HEK293T (cell line): ENCODE results near the gene TLCD5.
A peak's percentile ranks its signal among the peaks of the same experiment; 100 is the strongest.

Experiments used
- CTCF ChIA-PET: fragments of 350-600 bp; formaldehyde crosslinking; extraction: SDS; loops from one replicate; lab custom pipeline; 2021; ENCODE audit warnings: antibody characterized with exemption, inconsistent platforms; lab: Yijun Ruan, JAX
- POLR2A ChIA-PET: fragments of 350-600 bp; formaldehyde crosslinking; extraction: SDS; loops from one replicate; lab custom pipeline; 2020; ENCODE audit warnings: antibody characterized with exemption, inconsistent platforms; lab: Yijun Ruan, JAX
- DNase-seq: peaks from one replicate; pipeline ENCODE4 v3.0.0; 2012; ENCODE audit warnings: mixed read lengths; ENCODE audit errors: extremely low spot score
- ARNT ChIP-seq: fragments of 450-650 bp; IDR thresholded peaks from 2 replicates; pipeline ENCODE4 v1.6.1; 2017; ENCODE audit warnings: mild to moderate bottlenecking
- BHLHE40 ChIP-seq: fragments of 450-650 bp; IDR thresholded peaks from 2 replicates; pipeline ENCODE4 v1.6.1; 2016; ENCODE audit warnings: mild to moderate bottlenecking, moderate library complexity, borderline replicate concordance
- CTBP1 ChIP-seq: fragments of 450-650 bp; IDR thresholded peaks from 2 replicates; pipeline ENCODE4 v1.6.1; 2016; ENCODE audit warnings: borderline replicate concordance
- ELF4 ChIP-seq: fragments of 450-650 bp; IDR thresholded peaks from 2 replicates; pipeline ENCODE4 v1.6.1; 2017; ENCODE audit warnings: antibody characterized with exemption
- FOXA1 ChIP-seq: fragments of 450-650 bp; IDR thresholded peaks from 2 replicates; pipeline ENCODE4 v1.6.1; 2016; ENCODE audit warnings: mild to moderate bottlenecking
- FOXK2 ChIP-seq: fragments of 450-650 bp; IDR thresholded peaks from 2 replicates; pipeline ENCODE4 v1.6.1; 2016; ENCODE audit warnings: mild to moderate bottlenecking
- FOXM1 ChIP-seq: fragments of 450-650 bp; IDR thresholded peaks from 2 replicates; pipeline ENCODE4 v1.6.1; 2017; ENCODE audit warnings: mild to moderate bottlenecking, borderline replicate concordance
- HDGF ChIP-seq: fragments of 450-650 bp; IDR thresholded peaks from 2 replicates; pipeline ENCODE4 v1.6.1; 2017; ENCODE audit warnings: antibody characterized with exemption, borderline replicate concordance
- L3MBTL2 ChIP-seq: fragments of 450-650 bp; conservative IDR thresholded peaks from 2 replicates; pipeline ENCODE4 v1.6.1; 2016; ENCODE audit warnings: mild to moderate bottlenecking
- LEF1 ChIP-seq: fragments of 450-650 bp; IDR thresholded peaks from 2 replicates; pipeline ENCODE4 v1.6.1; 2017; ENCODE audit warnings: mild to moderate bottlenecking, borderline replicate concordance
- NFRKB ChIP-seq: fragments of 450-650 bp; IDR thresholded peaks from 2 replicates; pipeline ENCODE4 v1.6.1; 2016; ENCODE audit warnings: mild to moderate bottlenecking, moderate library complexity
- PKNOX1 ChIP-seq: fragments of 450-650 bp; IDR thresholded peaks from 2 replicates; pipeline ENCODE4 v1.6.1; 2016
- SP1 ChIP-seq: fragments of 450-650 bp; IDR thresholded peaks from 2 replicates; pipeline ENCODE4 v1.6.1; 2017
- SUZ12 ChIP-seq: fragments of 450-650 bp; IDR thresholded peaks from 2 replicates; pipeline ENCODE4 v1.6.1; 2016; ENCODE audit warnings: mild to moderate bottlenecking
- TARDBP ChIP-seq: fragments of 450-650 bp; IDR thresholded peaks from 2 replicates; pipeline ENCODE4 v1.6.1; 2016
- ZNF384 ChIP-seq: fragments of 450-650 bp; IDR thresholded peaks from 2 replicates; pipeline ENCODE4 v1.6.1; 2016

Gene TLCD5

GRCh38 chr11:120324932-120325810, at the start of gene TLCD5:
Gene TLCD5 (plus strand): TSS chr11:120325299. CDS start chr11:120327442, 2,143 bp downstream.
- POLR2A ChIA-PET = interaction anchor here (0.8 kb wide), 1 partner anchor 9 kb away, joined by 3 read pairs; no protein-coding TSS in a partner anchor
- peak; percentile 77 for DNase-seq
- CTCF ChIA-PET = interaction anchor here (2.1 kb wide), 1 partner anchor 10 kb away, joined by 9 read pairs; no protein-coding TSS in a partner anchor
- no peak for TF ChIP-seq FOXM1
- TF ChIP-seq HDGF = no peak
- no peak for TF ChIP-seq FOXK2
- peak; percentile 44; the same call in 1 of the 2 replicates for TF ChIP-seq L3MBTL2
- peak; percentile 18; the same call in 1 of the 2 replicates for TF ChIP-seq CTBP1
- no peak for TF ChIP-seq SUZ12
- TF ChIP-seq ARNT = no peak

- POLR2A ChIA-PET = no interaction called here
- TF ChIP-seq ARNT (no peak), CTBP1 (no peak), HDGF (no peak), FOXM1 (no peak), L3MBTL2 (no peak), BHLHE40 (no peak), TARDBP (no peak), FOXK2 (no peak), PKNOX1 (no peak), LEF1 (no peak), SP1 (no peak)
- no peak for DNase-seq
- CTCF ChIA-PET = no interaction called here
Measured at GRCh38 chr11:120279502-120279901, 45.6 kb upstream of the TLCD5 start.

- CTCF ChIA-PET = no interaction called here
- TF ChIP-seq FOXK2 = no peak
- peak; percentile 55; the same call in 1 of the 2 replicates for TF ChIP-seq PKNOX1
- no peak for DNase-seq
- POLR2A ChIA-PET = no interaction called here
Measured at GRCh38 chr11:120280600-120281051, 44.5 kb upstream of the TLCD5 start.

GRCh38 chr11:120281143-120281795, 43.8 kb upstream of the TLCD5 start:
- TF ChIP-seq SUZ12 = no peak
- TF ChIP-seq PKNOX1 = no peak
- no peak for TF ChIP-seq L3MBTL2
- no peak for TF ChIP-seq CTBP1
- TF ChIP-seq ARNT = no peak
- no peak for TF ChIP-seq SP1
- TF ChIP-seq ZNF384 = no peak
- no peak for TF ChIP-seq LEF1
- no peak for TF ChIP-seq ELF4
- TF ChIP-seq NFRKB = no peak
- TF ChIP-seq FOXA1 = no peak
- TF ChIP-seq FOXM1 = no peak
- TF ChIP-seq FOXK2 = no peak
- TF ChIP-seq TARDBP = no peak
- no peak for TF ChIP-seq BHLHE40
- no peak for TF ChIP-seq HDGF
- ChIA-PET POLR2A (no interaction called here), CTCF (no interaction called here)
- DNase-seq = no peak

- CTCF ChIA-PET = interaction anchor here (1.1 kb wide), 1 partner anchor 53 kb away, joined by 4 read pairs; no protein-coding TSS in a partner anchor
- POLR2A ChIA-PET = no interaction called here
- no peak for DNase-seq
- TF ChIP-seq FOXK2 = no peak
- no peak for TF ChIP-seq SUZ12
- TF ChIP-seq FOXA1 = no peak
- TF ChIP-seq SP1 = no peak
- no peak for TF ChIP-seq ELF4
- TF ChIP-seq ZNF384 = no peak
- no peak for TF ChIP-seq L3MBTL2
- TF ChIP-seq ARNT = no peak
- no peak for TF ChIP-seq PKNOX1
- no peak for TF ChIP-seq TARDBP
Measured at GRCh38 chr11:120283124-120283523, 42.0 kb upstream of the TLCD5 start.
